SKM-1 treated with dmso at 0.1 percent for 144 hours (cell line): ENCODE data around the gene TMIE.

Source experiments
- DNase-seq: peaks from one replicate; lab custom pipeline; 2025; ENCODE audit not compliant: unreplicated experiment; lab: John Stamatoyannopoulos, UW

Gene TMIE

DNA sequence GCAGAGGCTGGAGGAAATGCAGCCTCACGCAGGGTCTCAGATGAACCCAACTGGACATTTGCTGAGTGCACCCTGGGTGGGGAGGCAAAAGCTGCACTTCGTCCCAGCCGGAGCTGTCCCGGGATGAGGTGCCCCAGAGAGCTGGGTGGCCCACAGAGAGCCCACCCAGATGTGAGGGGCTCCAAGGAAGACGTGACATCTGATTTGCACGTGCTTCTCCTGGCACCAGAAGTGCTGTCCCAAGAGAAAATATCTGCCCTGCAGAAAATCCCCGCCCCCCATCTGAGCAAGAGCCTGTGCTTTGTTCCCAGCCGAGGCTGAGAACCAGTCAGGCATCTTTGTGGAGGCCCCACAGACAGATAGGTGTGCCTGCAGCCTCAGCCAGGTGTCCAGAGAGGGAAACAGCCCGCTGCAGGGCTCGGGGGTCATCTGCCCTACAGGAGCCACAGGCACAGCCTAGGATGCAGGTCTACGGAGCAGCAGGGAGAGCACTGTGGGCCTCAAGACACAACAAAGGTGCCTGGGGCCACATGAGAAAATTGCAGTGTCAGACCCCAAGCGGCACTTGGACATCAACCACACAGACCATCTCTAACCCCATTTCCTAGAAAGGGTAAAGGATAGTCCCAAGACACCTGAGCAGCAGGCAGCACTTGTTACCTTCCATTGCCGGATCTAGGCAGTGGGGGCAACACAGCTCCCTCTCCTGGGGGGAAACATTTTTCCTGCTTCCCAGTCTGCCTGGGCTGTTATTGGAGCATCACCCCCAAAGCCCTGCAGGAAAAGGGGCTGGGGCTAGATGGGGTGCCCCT is 5.8 kb downstream of the TMIE start:
- DNase-seq = no peak

DNA sequence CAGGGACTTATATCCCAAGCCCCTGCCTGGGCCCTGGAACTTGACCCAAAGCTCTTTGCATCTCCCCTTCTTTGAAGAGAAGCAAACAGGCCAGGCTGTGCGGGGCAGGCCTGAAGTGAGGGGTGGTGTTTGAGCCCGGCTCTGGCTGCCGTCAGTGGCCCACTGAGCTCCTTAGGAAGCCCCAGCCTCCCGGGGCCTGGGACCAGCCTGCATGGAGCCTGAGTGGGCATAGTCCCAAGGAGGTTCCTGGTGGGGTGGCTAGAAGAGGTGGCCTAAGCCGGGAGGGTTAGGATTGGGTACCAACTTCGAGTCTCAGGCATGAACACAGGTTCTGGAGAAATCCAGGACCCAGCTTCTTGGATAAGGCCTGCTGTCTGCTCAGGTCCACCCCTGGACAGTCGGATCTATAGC is 6.4 kb downstream of the TMIE start:
- no peak for DNase-seq

DNA sequence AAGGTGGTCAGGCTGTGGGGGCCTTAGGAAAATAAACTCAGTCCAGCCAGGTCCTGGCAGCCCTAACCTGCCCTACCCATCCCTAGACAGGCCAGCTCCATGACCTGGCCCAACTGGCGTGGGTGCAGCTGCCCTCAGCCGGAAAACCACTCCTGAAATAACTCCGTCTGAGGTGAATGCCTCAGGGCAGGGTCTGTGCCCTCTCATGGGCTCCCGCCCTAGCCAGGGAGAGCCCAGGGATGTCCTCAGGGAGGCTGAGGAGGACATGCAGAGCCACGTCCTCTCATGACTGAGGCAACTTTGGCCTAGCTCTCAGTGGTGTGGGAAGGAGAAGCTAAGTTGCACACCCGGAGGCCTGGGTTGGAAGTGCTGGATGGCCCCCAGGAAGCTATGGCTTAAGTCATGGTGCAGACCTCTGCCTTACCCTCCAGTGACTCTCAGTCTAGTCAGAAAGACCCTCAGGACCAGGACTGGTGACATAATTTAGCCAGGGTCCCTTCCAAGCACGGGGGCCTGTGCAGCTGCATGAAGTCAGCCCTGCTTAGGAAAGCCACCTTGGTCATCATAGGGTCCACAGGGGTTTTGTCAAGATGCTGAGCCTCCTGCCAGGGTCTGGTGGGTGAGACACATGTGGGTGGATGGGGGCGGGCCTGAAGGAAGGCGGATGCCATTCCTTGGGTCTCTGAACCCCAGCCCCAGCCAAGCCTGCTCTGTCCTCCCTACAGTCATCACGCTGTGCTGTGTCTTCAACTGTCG is 7.4 kb downstream of the TMIE start:
- DNase-seq = no peak

DNA sequence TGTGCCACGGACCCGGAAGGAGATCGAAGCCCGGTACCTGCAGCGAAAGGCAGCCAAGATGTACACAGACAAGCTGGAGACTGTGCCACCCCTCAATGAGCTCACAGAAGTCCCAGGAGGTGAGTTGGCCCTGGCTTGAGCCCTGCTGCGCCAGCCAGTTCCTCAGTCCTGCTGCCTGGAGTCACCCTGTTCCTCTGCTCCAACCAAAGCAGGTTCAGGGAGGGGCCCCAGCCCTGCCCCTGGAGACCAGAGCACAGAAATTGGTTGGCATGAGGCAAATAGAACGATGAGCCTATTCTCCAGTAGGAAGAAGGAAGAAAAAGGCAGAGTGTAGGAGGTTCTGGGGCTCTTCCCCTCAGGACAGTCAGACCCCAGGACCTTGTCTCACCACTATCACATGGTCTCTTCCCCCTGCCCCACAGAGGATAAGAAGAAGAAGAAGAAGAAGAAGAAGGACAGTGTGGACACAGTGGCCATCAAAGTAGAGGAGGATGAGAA is 8.0 kb downstream of the TMIE start:
- DNase-seq = no peak

GRCh38 chr3:46709721-46710120 is 8.5 kb downstream of the TMIE start:
- DNase-seq = no peak

- no peak for DNase-seq
Observed at GRCh38 chr3:46710229-46710628, 9.0 kb downstream of the TMIE start.

- DNase-seq = no peak
Observed at GRCh38 chr3:46710671-46711295, 9.6 kb downstream of the TMIE start.

DNA sequence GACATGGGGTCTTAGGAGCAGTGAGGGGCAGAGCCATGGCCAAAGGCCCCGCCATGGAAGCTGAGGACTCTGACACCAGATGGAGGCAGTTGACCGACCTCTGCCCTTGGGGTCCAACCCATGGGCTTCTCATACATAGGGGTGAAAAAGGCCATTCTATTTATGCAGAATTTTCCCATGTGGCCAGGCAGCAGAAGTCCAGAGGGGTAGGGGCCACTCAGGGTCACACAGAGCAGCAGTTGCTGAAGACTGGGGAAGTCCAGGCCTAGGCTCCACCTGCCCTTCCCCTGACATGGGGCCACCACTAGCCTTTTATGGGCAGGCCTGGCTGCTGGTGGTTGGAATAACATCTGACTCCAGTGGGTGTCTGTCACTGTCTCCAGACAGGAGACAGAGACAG is 10.1 kb downstream of the TMIE start:
- no peak for DNase-seq

GRCh38 chr3:46711760-46712159 is 10.6 kb downstream of the TMIE start:
- DNase-seq = no peak

DNA sequence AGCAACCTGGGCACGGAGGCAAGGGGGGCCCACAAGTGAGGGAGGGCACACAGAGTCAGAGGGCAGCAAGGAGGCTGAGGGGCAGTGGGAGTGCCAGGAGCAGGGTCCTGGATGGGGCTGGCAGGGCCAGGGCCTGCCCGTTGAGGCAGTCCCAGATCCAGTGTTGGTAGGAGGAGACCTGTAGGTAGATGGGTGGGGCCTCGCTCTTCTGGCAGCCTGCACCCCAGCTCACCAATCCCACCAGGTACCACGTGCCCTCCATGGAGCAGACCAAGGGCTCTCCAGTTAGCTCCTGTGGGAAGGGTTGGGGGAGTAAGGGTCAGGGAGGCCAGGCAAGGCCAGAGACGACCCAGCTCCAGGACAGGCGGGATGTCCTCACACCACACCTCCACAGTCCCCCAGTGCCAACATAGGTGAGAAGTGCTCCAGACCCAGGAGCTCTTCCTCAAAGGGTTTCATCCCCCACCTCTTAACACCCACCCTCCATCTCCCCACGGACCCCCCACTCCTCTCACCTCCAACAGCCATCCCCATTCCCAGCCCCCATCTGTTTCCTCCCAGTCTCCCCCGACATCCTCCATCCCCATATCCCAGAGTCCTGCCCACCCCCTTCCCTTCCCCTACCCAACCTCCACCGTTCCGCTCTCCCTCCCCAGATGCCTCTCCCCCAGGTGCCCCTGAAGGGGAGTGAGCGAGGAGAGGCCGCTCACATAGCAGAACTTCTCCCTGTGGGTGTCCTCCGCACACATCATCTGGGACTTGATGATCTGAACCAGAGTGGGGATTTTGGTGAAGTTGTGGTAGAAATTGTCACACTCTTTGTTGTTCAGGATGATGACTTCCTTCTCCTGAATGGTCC is 11.2 kb downstream of the TMIE start:
- no peak for DNase-seq

DNA sequence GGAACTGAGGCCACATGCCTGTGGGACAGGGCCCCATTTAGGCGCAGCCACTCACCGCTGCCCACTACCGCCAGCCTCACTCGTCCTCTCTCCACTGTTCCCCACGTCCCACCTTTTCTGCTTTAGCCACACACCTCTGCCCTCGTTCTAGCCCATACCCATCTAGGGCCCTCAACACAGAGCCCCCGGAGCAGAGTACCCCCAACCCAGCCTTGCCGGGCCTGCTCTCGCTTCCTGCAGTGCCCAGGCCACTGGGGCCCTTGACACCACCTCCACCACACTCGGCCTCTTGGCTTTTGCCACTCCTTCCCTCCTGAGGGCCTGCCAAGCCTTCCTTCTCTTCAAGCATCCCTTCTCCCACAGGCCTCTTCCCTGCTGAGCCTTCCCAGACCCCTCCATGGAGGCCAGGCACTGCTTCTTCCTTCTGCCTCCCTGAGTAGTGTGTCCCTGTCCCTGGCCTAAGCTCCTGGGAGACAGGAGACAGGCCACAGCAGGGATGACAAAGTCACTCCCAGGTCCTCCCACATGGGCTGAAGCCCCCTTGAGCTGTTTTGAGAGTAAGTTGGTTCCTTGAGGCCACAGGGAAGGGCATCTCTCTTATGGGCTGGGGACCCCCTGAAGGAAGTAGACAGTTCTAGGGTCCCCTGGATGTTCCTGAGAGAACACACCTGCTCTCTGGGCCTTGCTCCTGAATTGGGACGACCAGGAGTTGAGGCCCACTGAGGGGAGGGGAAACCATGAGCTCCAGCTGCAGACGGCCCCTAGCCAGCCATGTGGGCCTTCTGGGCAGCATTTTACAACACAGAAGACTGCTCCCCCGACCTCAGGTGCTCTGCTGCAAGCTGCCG is 12.1 kb downstream of the TMIE start:
- no peak for DNase-seq

GRCh38 chr3:46713898-46714552 is 12.8 kb downstream of the TMIE start:
- no peak for DNase-seq

GRCh38 chr3:46714728-46715506 is 13.7 kb downstream of the TMIE start:
- no peak for DNase-seq

DNA sequence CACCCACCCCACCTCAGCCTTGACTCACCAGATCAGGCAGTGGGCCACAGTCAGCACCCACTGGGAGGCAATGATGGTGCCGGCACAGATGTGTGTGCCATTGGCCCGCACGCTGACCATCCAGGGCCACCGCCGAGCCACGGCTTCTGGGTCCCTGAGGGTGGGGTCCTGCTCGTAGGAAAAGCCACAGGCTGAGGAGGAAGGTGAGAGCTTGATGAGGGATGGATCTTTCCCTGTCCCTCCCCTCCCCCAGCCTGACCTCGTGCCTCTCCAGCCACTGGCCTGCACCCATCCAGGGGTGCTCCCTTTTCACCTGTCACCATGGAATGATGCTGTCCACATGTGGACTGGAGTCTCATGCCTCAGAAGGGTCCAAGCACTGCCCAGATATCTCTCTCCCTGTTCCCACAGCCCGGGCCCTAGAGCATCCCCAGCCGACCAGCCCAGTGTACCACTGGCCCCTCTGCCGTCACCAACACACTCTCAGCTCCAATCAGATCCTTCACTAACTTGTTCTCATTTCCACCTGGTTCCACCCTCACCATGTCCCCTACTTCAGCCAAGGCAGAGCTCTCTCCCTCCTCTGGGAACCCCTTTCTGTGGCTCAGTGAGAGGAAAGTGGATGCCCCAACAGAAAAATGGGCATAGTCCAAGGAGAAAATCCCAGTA is 14.4 kb downstream of the TMIE start:
- DNase-seq = no peak

- no peak for DNase-seq
Observed at GRCh38 chr3:46716461-46717441, 15.6 kb downstream of the TMIE start.

DNA sequence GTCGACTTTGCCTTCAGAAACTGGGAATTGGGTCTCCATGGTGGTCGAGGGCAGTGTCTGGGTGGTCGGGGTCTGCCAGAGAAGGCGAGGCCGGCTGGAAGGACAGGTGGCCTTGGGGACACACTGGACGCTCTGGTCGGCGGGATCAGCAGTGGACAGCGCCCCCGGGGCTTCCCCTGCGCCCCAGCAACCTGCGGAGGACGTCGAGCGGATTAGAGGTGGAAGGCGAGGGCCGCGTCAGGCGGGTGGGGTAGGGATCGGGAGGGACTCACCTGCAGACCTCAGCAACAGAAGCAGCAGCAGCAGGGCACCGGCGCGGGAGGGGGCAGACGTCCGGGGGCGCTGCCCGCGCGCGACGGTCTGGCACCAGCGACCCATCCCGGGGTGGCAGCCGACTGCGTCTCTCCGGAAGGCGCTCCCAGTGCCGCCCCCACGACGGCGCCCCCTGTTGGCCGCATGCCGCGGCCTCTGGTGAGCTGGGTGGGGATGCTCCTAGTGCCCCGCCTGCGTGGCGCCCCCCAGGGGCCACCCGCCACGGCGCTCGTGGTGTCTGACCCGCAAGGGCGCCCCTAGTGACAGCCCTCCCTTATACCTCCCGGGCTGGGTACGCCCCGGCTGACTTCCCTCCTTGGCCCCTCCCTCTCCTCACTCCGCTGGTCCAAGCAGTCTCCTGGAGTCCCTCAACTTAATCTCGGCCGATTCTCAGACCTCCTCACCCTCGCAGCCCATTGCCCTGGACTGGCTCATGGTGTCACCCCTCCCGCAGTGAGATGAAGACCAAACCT is 16.4 kb downstream of the TMIE start, which contains the start of gene PRSS50:
TSS of gene PRSS50 (minus strand) at position 423 of the 785 bp plus-strand sequence. CDS start at position 378, 45 bp downstream.
- DNase-seq = peak; percentile 27
